Lower leg skin (tissue), 3 donors: ENCODE measurements around the gene RGS7BP.

Experiments used
- CTCF ChIP-seq, 3 donors: fragments of 450-650 bp; IDR thresholded peaks; one replicate each; pipeline ENCODE4 v1.5.1; 2016; ENCODE audit warnings: antibody characterized with exemption in 3 of 3, mild to moderate bottlenecking in 3 of 3, moderate library complexity in 2 of 3
- POLR2A ChIP-seq, 2 donors: fragments of 450-650 bp; IDR thresholded peaks; one replicate each; pipeline ENCODE4 v1.6.1; 2016 to 2017; ENCODE audit warnings: antibody characterized with exemption in 2 of 2, mild to moderate bottlenecking in 1 of 2, moderate library complexity in 1 of 2

GRCh38 chr5:64534033-64534432, 28.2 kb downstream of the RGS7BP start:
- TF ChIP-seq CTCF (IDR thresholded peaks at IDR 0.05): no peak
- TF ChIP-seq POLR2A (IDR thresholded peaks at IDR 0.05): no peak
